Activated CD4-positive, alpha-beta T cell treated with anti-CD3 and anti-CD28 coated beads for 4 hours (primary cell): ENCODE results near the gene HIRA.
"Not testable (repeated sequence)": the region's sequence is repeated elsewhere in the genome, so short reads cannot be mapped to it uniquely, and the experiment has no call there.

ENCODE experiments used
- DNase-seq, 2 donors: peaks; one replicate each; pipeline ENCODE4 v3.0.0-alpha.2; 2020

Gene HIRA

GRCh38 chr22:19376971-19377370 lies 54.6 kb downstream of the HIRA start:
- DNase-seq: no peak

GRCh38 chr22:19376247-19376646 lies 55.3 kb downstream of the HIRA start:
- DNase-seq: no peak

GRCh38 chr22:19375435-19375834 lies 56.1 kb downstream of the HIRA start:
- DNase-seq: no peak

- DNase-seq: no peak
Observed at GRCh38 chr22:19374410-19374809, 57.1 kb downstream of the HIRA start.

DNA sequence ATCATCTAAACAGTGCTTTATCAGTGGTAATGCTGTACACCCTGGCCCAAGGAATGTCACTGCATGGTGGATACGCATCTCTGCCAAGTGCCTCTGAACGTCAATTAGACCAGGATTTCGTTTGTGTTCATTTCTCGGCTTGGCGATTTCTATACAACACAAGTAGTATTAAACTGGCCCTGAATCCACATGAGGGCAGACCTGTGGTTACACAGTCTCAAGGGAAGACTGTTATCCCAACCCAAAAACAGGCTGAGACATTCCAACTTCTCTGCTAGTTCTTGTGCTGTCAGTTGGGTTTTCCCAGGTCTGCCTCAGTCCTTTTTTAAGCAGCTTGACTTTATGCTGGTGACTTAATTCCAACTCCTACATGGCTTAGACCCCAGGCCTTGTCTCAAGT lies 58.1 kb downstream of the HIRA start:
- DNase-seq: no peak

- no peak for DNase-seq
Observed at GRCh38 chr22:19371893-19372292, 59.6 kb downstream of the HIRA start.

GRCh38 chr22:19368876-19369275 lies 62.7 kb downstream of the HIRA start:
- DNase-seq: no peak

GRCh38 chr22:19367763-19368367 lies 63.7 kb downstream of the HIRA start:
- DNase-seq: no peak

DNA sequence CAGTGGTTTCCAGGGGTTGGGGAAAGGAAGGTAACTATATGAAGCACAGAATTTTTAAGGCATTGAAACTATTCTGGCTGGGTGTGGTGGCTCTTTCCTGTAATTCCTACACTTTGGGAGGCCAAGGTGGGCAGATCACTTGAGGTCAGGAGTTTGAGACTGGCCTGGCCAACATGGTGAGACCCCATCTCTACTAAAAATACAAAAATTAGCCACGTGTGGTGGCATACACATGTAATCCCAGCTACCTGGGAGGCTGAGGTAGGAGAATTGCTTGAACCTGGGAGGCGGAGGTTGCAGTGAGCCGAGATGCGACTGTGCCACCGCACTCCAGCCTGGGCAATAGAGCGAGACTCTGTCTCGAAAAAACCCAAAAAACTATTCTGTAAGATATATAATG lies 68.0 kb downstream of the HIRA start:
- DNase-seq: not testable (repeated sequence)

- no peak for DNase-seq
Observed at GRCh38 chr22:19361501-19362103, 69.9 kb downstream of the HIRA start.

DNA sequence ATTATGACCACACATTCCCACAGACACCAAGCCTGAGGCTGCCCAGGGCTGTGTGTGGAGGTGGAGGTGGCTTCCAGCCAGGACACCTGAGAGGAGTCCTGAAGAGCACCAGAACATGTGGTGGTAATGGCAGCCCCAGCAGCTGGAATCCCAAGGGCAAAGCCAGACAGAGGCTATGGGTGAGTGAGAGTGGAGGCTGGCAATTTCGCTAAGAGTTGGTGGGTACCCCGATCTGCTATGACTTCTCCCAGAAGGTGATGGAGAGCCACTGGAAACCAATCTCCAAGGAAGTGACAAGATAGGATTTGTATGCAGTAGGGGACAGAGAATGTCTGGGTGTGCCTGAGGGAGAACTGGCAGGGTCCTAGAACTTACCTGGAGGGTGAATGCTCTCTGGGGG lies 70.7 kb downstream of the HIRA start:
- DNase-seq: no peak

- DNase-seq: no peak
Observed at GRCh38 chr22:19360300-19360792, 71.2 kb downstream of the HIRA start.

GRCh38 chr22:19359554-19360299 lies 71.8 kb downstream of the HIRA start:
- no peak for DNase-seq

DNA sequence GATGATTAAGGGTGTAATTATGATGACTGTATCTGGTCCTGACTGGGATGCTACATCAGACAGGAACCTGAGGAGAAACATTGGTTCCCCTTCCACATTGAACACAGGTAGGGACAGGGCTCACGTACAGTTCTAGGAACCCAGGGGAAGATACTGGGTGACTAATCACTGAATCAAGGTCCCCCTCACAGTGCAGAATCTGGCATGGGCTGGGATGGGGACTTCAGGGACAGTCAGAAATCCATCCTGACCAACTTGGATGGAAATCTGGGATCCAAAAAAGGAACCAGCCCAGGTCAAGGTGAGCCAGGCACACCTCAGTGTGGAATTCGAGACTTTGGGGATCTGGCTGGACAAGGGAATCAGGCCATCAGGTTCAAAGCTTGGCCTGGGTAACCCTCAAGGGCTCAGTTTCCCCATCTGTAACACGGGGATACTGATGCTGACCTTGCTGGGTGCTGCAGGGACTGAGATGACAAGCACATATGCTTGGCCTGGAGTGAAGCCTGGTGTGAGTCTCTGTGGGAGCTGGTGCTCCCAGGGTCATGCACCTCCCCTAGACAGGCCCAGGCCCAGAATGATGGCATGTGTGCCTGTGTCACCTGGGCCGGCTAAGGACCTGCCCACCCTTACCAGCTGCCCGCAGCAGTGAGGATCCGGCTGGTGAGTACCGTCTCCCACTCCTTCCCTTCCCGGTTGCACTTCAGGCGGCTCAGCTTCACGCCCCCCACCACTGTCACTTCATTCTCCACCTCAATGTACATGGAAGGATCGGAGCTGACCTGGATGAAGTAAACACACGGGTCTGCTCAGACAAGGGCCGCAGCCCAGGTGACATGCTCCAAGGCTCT lies 72.6 kb downstream of the HIRA start:
- DNase-seq: no peak

DNA sequence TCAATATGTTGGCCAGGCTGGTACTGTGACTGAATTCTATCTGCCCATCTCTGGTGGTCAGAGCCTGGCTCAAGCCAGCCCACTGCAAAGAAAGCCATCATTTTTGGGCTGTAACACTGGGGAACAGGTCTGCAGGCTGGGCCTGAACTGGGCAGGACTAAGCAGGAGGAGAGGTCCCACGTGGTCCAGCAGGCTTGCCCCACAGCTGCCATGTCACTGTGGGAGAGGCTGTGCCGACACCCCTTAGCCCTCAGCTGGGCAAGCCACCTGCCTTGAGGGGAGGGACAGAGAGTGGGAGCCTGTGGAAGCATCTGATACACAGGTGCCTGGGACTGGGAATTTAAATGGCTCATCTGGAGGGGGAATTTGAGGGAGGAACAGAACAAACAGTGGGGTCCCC lies 73.3 kb downstream of the HIRA start:
- no peak for DNase-seq

DNA sequence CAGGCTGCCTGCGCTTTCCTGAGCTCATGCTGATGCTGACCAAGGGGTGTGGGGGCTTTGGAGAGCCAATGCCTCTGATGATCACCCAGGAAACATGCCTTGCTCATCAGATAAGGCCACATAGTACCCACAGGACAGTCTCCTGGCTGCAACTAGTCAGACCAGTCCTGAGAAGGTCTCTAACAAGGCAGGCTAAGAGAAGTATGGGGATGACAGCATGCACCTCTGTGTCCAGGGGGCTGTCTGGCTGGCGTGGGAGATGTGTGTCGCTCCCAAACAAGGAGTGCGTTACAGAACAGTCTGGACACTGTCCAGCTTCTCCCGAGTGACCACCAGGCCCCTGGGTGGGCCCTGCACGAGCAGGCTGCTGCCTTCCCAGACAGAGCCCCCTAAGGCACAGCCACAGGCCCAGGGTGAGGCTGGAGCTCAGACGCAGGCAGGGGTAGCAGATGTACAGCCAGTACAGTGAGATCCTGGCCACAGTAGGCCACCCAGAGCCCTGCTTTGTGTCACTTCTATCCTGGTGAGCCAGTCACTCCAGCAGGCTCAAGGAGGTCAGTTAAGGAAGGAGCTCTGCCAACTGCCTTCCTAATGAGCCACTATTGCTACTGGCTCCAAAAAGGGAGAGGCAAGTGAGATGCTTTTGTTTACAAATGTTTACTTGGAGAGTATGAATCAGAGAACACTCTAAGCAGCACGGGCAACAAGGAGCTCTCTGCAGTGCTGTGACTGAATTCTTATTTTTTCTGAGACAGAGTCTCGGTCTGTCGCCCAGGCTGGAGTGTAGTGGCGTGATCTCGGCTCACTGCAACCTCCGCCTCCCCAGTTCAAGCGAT lies 74.0 kb downstream of the HIRA start:
- no peak for DNase-seq

DNA sequence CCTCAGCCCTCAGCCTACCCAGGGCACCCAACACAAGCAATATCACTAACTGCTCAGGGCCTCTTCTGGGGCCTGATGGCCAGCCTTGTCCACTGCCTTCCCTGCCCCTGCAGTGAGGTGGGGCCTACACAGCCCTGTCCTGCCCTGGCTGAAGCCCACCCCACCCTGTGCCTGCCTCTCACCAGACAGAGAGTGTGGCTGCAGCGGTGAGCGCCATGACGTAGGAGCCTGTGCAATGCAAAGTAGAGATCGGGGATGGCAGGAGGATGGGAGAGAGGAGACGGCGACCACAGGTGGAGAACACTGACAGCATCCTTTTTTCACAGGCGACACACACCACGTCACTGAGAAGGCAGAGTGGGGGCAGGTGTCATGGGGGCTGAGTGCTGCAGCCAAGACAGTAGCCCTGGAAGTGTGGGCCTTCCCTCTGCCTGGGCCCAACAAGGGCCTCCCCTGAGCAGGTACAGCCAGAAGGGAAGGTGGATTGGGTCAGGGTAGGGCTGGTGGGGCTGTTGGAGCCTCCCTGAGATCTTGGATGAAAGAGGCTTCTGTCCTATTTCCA lies 74.7 kb downstream of the HIRA start:
- DNase-seq: no peak

DNA sequence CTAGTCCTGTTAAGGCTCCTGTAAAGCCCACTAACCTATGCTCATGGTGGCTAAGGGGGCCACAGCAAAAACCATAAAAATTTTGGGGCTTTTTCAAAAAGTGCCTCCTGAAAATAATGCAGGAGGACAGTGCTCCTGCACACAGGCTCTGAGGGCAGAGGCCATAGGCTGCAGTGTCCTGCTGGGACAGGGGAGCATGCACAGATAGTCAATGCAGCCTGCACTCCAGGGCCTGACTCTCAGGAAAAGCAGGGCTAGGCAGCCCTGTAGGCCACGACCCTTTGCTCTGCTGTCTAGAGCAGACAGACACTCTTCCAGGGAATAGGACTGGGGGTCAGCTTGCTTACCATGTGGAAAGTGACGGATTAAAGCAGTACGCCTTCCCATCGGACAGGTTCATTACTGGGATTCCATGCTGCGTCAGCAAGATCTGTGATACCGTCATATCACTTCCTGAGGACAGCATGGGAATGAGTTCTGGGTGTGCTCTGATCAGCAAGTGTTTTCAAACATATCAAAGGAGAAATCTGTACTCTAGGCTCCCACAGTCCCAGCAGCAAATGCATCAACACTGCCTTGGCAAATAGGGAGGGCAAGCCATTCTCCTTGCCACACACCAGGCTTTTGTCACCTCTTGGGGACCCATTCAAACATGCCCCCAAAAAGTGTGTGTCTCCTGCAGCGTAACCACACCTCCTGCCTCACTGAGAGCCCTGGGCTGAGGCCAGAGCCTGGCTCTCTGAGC lies 75.9 kb downstream of the HIRA start:
- no peak for DNase-seq

GRCh38 chr22:19354201-19354600 lies 77.3 kb downstream of the HIRA start:
- DNase-seq: no peak

DNA sequence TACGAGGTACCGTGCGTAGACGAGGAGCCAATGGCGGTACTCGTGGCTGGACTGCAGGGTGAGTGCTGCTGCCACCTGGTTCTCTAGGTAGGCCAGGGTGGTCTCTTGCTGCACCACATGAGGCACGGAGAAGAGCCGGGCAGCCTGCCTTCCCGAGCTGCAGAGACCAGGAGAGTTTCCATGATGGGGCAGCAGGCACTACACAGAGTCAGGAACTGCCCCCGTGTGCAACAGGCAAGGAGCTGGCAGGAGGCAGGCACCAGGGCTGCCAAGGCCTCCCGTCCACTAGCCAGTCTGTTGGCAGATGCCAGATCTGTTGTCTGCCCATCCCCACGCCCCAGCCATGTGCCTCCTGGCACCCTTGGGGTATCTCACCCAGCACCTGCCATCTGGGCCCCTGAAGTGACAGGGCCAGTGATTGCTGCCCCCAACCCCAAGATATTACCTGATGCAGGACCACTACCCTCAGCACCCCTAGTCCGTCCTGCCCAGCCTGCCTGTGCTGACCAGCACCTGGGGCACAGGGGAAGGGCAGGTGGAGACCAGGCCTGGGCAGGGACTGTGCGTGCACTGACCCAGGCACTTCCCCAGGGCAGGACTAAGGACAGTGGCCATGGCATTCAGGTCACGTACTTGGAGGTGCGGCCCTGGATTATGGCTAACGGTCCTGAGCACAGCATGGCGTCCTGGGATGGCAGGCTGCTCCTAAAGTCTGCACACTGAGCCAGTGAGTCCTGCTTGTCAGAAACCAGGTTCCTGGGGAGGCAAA lies 78.0 kb downstream of the HIRA start:
- DNase-seq: no peak
